KMS-11 (cell line): ENCODE results near the gene EGFL8.

ENCODE experiments used
- H2AFZ ChIP-seq: fragments of 200-600 bp; sonication (generic); 2 replicates; pipeline ENCODE4 v1.6.1; 2016; ENCODE audit warnings: antibody characterized with exemption, mixed run types, low read depth
- H3K27ac ChIP-seq: fragments of 200-600 bp; sonication (generic); 2 replicates; pipeline ENCODE4 v1.6.1; 2016; ENCODE audit warnings: mild to moderate bottlenecking, mixed run types
- H3K27me3 ChIP-seq: fragments of 200-600 bp; sonication (generic); 2 replicates; pipeline ENCODE4 v1.6.1; 2017; ENCODE audit warnings: mild to moderate bottlenecking, low read depth, mixed run types, moderate library complexity; ENCODE audit not compliant: insufficient read depth
- H3K36me3 ChIP-seq: fragments of 200-600 bp; sonication (generic); 2 replicates; pipeline ENCODE4 v1.6.1; 2017; ENCODE audit warnings: mild to moderate bottlenecking, mixed run types; ENCODE audit not compliant: insufficient read depth
- H3K4me1 ChIP-seq: fragments of 200-600 bp; sonication (generic); 2 replicates; pipeline ENCODE4 v1.6.1; 2016; ENCODE audit warnings: mild to moderate bottlenecking, low read depth, mixed run types; ENCODE audit not compliant: poor library complexity, severe bottlenecking
- H3K4me2 ChIP-seq: fragments of 200-600 bp; sonication (generic); 2 replicates; pipeline ENCODE4 v1.7.0; 2016; ENCODE audit warnings: mild to moderate bottlenecking, mixed run types
- H3K4me3 ChIP-seq: fragments of 200-600 bp; sonication (generic); IDR thresholded peaks from 2 replicates; pipeline ENCODE4 v1.6.1; 2017; ENCODE audit warnings: low read depth, low read length, mixed read lengths; ENCODE audit not compliant: insufficient read depth
- H3K79me2 ChIP-seq: fragments of 200-600 bp; sonication (generic); 2 replicates; pipeline ENCODE4 v1.6.1; 2016; ENCODE audit warnings: low read depth, mixed run types; ENCODE audit not compliant: insufficient read depth
- H3K9ac ChIP-seq: fragments of 200-600 bp; sonication (generic); 2 replicates; pipeline ENCODE4 v1.6.1; 2016; ENCODE audit warnings: mild to moderate bottlenecking, mixed run types
- H4K20me1 ChIP-seq: fragments of 200-600 bp; sonication (generic); 2 replicates; pipeline ENCODE4 v1.6.1; 2016; ENCODE audit warnings: mild to moderate bottlenecking, mixed run types; ENCODE audit not compliant: insufficient read depth
- TF ChIP-seq, protein P1 (sequence below): fragments of 200-600 bp; sonication (generic); conservative IDR thresholded peaks from 2 replicates; pipeline ENCODE4 v1.6.1; 2017; ENCODE audit warnings: low read depth, mild to moderate bottlenecking, antibody characterized with exemption, low read length, moderate library complexity, mixed read lengths

EGFL8 gene

DNA sequence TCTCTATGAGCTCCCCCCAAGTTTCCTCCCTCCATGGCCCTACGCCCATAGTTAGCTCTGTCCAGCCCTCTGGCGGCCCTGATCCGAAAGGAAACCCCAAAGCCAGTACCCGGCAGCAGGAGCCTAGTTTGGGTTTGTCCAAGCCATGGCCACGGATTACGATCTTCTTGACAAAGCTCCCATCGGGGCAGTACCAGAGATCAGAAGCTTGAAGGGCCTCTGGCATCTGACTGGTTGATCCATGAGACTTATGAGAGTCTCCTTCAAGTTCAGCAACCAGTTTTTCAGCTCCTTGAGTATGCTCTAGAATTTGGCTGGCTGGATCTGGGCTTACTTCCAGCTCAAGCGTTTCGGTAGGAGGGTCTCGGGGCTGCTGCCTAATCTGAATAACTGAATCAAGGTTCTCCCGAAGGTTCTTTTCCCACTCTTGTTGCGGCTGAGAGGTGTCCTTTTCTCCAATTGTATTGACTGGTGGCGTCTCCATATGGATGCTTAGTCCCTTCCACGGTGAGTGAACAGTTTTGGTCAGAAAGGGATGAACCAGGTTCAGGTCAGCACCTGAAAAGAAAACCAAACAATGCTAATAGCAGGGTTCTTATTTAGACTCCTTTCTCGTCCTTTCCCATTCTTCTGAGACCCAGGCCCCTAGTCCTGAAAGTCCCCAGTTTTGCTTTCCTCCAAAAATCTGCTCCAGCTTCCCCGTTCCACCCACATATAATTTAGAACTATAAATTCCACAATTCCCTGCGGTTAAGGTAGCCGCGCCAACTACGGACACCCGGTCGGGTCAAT is 34.9 kb upstream of the EGFL8 start:
- TF ChIP-seq, protein P1, sequence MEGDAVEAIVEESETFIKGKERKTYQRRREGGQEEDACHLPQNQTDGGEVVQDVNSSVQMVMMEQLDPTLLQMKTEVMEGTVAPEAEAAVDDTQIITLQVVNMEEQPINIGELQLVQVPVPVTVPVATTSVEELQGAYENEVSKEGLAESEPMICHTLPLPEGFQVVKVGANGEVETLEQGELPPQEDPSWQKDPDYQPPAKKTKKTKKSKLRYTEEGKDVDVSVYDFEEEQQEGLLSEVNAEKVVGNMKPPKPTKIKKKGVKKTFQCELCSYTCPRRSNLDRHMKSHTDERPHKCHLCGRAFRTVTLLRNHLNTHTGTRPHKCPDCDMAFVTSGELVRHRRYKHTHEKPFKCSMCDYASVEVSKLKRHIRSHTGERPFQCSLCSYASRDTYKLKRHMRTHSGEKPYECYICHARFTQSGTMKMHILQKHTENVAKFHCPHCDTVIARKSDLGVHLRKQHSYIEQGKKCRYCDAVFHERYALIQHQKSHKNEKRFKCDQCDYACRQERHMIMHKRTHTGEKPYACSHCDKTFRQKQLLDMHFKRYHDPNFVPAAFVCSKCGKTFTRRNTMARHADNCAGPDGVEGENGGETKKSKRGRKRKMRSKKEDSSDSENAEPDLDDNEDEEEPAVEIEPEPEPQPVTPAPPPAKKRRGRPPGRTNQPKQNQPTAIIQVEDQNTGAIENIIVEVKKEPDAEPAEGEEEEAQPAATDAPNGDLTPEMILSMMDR, result no peak
- H3K27ac ChIP-seq, result peak overlapping the region; percentile 38; the same call in 1 of the 2 replicates
- peak overlapping the region; percentile 65; the same call in 1 of the 2 replicates for H2AFZ ChIP-seq

DNA sequence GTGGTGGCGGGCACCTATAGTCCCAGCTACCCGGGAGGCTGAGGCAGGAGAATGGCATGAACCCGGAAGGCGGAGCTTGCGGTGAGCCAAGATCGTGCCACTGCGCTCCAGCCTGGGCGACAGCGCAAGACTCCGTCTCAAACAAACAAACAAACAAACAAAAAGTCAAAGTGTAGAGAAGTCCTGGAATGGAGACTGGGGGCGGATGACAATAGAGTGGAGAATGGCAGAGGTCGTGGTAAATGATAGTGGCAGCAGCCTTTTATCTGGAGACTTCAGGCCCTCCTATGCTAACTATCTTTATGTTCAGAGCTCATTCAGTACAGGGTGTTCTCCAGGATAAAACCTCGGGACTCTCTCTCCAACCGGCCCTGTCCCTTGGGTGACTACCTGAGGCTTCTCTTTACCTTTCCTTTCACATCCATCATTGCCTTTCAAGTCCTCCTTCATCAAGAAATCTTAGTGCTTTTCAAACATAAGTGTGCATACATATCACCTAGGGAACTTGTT is 32.9 kb upstream of the EGFL8 start:
- H2AFZ ChIP-seq, result no peak overlapping the region
- TF ChIP-seq, protein P1, result no peak
- no peaks in the 10 kb centered on the region for H3K27me3 ChIP-seq
- no peaks in the 10 kb centered on the region for H3K36me3 ChIP-seq
- no peak overlapping the region for H3K4me3 ChIP-seq
- peaks cover 20% of the 10 kb centered on the region for H3K4me1 ChIP-seq
- no peaks in the 10 kb centered on the region for H4K20me1 ChIP-seq
- H3K79me2 ChIP-seq, result peaks cover 11% of the 10 kb centered on the region
- no peak overlapping the region for H3K27ac ChIP-seq
- H3K4me2 ChIP-seq, result no peak overlapping the region
- no peak overlapping the region for H3K9ac ChIP-seq

More for the DNA sequence above, 34.9 kb upstream of the EGFL8 start:
- Histone ChIP-seq H3K4me3 (no peak overlapping the region), H3K9ac (peak overlapping the region; percentile 46), H3K4me1 (peaks cover 22% of the 10 kb centered on the region), H3K36me3 (no peaks in the 10 kb centered on the region; the same call in 1 of the 2 replicates), H3K4me2 (peak overlapping the region; percentile 92), H3K27me3 (no peaks in the 10 kb centered on the region), H4K20me1 (no peaks in the 10 kb centered on the region), H3K79me2 (peaks cover 13% of the 10 kb centered on the region)

DNA sequence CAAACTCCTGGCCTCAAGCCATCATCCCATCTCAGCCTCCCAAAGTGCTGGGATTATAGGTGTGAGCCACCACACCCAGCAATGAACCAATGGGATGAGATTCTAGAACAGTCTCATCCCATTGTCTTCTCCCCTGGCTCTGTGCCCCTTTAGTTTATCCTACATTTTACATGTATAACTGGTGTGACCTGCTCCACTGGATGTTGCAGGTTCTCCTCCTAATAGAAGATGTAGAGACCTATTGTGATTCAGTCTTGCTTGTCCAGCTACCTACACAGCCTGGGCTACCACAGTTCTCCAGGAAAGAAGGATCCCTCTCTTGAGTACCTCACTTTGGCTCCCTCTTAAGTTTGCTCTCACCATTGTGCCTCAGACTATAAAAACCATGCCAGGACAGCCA is 32.3 kb upstream of the EGFL8 start:
- no peaks in the 10 kb centered on the region for H4K20me1 ChIP-seq
- H3K27ac ChIP-seq, result no peak overlapping the region
- no peak overlapping the region for H3K9ac ChIP-seq
- TF ChIP-seq, protein P1, result no peak
- H3K36me3 ChIP-seq, result no peaks in the 10 kb centered on the region
- H3K27me3 ChIP-seq, result no peaks in the 10 kb centered on the region
- H3K4me3 ChIP-seq, result no peak overlapping the region
- H3K79me2 ChIP-seq, result peaks cover 5% of the 10 kb centered on the region
- peaks cover 14% of the 10 kb centered on the region for H3K4me1 ChIP-seq
- no peak overlapping the region for H3K4me2 ChIP-seq
- H2AFZ ChIP-seq, result no peak overlapping the region

DNA sequence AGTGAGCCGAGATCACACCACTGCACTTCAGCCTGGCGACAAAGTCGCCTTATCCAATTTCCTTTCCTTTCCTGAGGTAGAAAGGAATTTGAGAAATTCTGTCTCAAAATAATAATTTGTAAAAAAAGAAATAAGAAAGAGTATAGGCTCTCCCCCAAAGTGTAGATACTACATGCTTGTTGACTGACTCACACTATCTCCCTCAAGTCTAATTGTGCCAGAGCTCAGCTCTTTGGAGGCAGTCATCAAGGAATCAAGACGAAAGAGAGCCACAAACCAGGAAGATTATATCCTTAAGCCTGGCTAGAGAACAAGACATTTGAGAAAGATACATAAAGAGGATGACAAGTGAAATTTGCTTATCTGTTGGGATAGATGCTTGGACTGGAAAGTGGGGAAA is 30.6 kb upstream of the EGFL8 start:
- no peaks in the 10 kb centered on the region for H3K36me3 ChIP-seq
- H2AFZ ChIP-seq, result no peak overlapping the region
- H3K4me3 ChIP-seq, result no peak overlapping the region
- H3K27me3 ChIP-seq, result no peaks in the 10 kb centered on the region
- H3K79me2 ChIP-seq, result no peaks in the 10 kb centered on the region; the same call in 1 of the 2 replicates
- H4K20me1 ChIP-seq, result no peaks in the 10 kb centered on the region
- no peak overlapping the region for H3K9ac ChIP-seq
- no peak overlapping the region for H3K27ac ChIP-seq
- peaks cover 7% of the 10 kb centered on the region for H3K4me1 ChIP-seq
- H3K4me2 ChIP-seq, result no peak overlapping the region
- TF ChIP-seq, protein P1, result no peak
